Hematopoietic multipotent progenitor cell treated with erythropoietin and hydrocortisone succinate and interleukin-3 and kit ligand, for 17 days (in vitro differentiated cells): Measurements from ENCODE around the gene ANKUB1.
"Not testable (repeated sequence)": the region's sequence is repeated elsewhere in the genome, so short reads cannot be mapped to it uniquely, and the experiment has no call there.

Experiments used
- DNase-seq: peaks from one replicate; pipeline ENCODE4 v3.0.0-alpha.2; 2015; ENCODE audit warnings: low spot score

The ANKUB1 gene

GRCh38 chr3:149792452-149793270 is at the start of gene ANKUB1:
TSS of gene ANKUB1 (minus strand) at chr3:149792554. CDS start at chr3:149792366, 188 bp downstream.
- no peak for DNase-seq

GRCh38 chr3:149839896-149840295 is 47.5 kb upstream of the ANKUB1 start:
- DNase-seq, result no peak

- DNase-seq, result not testable (repeated sequence)
These were observed 47.1 kb upstream of the ANKUB1 start for GRCh38 chr3:149839469-149839868.

GRCh38 chr3:149838491-149838890 is 46.1 kb upstream of the ANKUB1 start:
- DNase-seq, result not testable (repeated sequence)

GRCh38 chr3:149833241-149833640 is 40.9 kb upstream of the ANKUB1 start:
- no peak for DNase-seq

- DNase-seq, result no peak
These were observed 39.7 kb upstream of the ANKUB1 start for GRCh38 chr3:149832086-149832485.

GRCh38 chr3:149831321-149831720 is 39.0 kb upstream of the ANKUB1 start:
- DNase-seq, result no peak

- no peak for DNase-seq
These were observed 38.5 kb upstream of the ANKUB1 start for GRCh38 chr3:149830902-149831301.

GRCh38 chr3:149829631-149830030 is 37.3 kb upstream of the ANKUB1 start:
- not testable (repeated sequence) for DNase-seq

GRCh38 chr3:149828390-149828789 is 36.0 kb upstream of the ANKUB1 start:
- no peak for DNase-seq

GRCh38 chr3:149826636-149827035 is 34.3 kb upstream of the ANKUB1 start:
- no peak for DNase-seq

GRCh38 chr3:149820183-149820582 is 27.8 kb upstream of the ANKUB1 start:
- DNase-seq, result no peak

- no peak for DNase-seq
These were observed 27.1 kb upstream of the ANKUB1 start for GRCh38 chr3:149819432-149819831.

GRCh38 chr3:149816986-149817385 is 24.6 kb upstream of the ANKUB1 start:
- no peak for DNase-seq

GRCh38 chr3:149816311-149816710 is 24.0 kb upstream of the ANKUB1 start:
- DNase-seq, result no peak

GRCh38 chr3:149815728-149816127 is 23.4 kb upstream of the ANKUB1 start:
- DNase-seq, result no peak

GRCh38 chr3:149815321-149815720 is 23.0 kb upstream of the ANKUB1 start:
- DNase-seq, result no peak

- DNase-seq, result peak; percentile 29
These were observed 21.3 kb upstream of the ANKUB1 start for GRCh38 chr3:149813367-149814281.

- peak; percentile 92 for DNase-seq
These were observed 20.4 kb upstream of the ANKUB1 start, which contains the start of gene RNF13 for GRCh38 chr3:149812606-149813366. TSS of gene RNF13 (plus strand) at chr3:149813215. CDS start at chr3:149846027, 32,812 bp downstream.

GRCh38 chr3:149812165-149812605 is 19.8 kb upstream of the ANKUB1 start:
- DNase-seq, result no peak

- no peak for DNase-seq
These were observed 18.5 kb upstream of the ANKUB1 start for GRCh38 chr3:149810846-149811245.

GRCh38 chr3:149809699-149810098 is 17.3 kb upstream of the ANKUB1 start:
- DNase-seq, result no peak
